Stimulated activated CD8-positive, alpha-beta memory T cell treated with anti-CD3 and anti-CD28 coated beads, Interleukin-7, amount 100 ng/mL, for 24 hours (primary cell): ENCODE results near the gene PLCL2.
A peak's percentile ranks its signal among the peaks of the same experiment; 100 is the strongest.

Experiments used
- DNase-seq: peaks from one replicate; pipeline ENCODE4 v3.0.0-alpha.2; 2020; ENCODE audit warnings: low read depth

PLCL2 gene

DNA sequence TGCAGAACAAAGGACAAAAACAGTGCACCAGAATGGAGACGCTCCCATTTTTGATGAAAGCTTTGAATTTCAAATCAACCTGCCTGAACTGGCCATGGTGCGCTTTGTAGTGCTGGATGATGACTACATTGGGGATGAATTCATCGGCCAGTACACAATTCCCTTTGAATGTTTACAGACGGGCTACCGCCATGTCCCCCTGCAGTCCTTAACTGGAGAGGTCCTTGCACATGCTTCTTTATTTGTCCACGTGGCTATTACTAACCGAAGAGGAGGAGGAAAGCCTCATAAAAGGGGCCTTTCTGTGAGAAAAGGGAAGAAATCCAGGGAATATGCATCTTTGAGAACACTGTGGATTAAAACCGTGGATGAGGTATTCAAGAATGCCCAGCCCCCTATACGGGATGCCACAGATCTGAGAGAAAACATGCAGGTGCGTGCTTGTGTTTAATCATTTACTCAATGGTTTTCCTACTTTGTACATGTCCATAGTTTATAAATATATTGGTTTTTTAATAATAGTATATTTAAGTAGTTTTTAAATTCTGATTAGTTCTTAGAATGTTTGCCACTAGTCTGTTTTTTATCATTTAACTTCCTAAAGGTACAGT, 127.1 kb downstream of the PLCL2 start:
- no peak for DNase-seq

DNA sequence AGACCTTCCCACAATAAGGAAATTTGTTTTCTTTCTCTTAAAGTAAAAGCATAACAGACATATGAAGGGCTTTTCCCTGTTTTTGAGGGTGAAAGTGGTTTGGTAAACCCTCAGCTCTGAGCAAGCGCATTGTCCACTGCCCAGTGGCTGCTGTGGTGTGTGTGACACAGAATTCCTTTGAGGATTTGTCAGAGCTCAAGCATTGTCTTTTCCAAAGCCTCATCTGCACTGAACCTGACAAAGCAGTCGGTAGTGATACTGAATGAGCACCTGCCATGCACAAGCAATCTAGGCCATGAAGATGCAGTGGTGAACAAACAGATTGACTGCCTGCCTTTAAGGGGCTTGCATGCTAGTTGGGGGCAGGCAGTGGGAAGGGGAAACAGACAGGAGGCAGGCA, 128.3 kb downstream of the PLCL2 start:
- no peak for DNase-seq

DNA sequence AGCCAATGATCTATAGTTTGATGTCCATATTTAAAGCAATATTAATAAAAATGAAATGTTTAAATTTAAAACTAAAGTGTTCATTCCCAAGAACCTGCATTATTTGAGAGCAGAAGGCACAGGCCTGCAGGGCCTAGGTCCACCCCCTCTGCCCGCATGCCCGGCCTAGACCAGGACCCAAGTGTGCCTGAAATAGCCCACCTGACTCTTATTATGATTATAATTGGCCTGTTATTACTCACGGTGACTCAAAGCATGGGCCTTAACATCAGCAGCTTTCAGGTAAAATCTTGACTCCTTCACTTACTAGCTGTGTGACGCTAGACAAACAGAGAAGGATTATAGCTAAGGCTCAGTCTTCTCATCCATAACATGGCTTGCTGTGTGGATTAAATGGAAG, 128.8 kb downstream of the PLCL2 start:
- DNase-seq: no peak

DNA sequence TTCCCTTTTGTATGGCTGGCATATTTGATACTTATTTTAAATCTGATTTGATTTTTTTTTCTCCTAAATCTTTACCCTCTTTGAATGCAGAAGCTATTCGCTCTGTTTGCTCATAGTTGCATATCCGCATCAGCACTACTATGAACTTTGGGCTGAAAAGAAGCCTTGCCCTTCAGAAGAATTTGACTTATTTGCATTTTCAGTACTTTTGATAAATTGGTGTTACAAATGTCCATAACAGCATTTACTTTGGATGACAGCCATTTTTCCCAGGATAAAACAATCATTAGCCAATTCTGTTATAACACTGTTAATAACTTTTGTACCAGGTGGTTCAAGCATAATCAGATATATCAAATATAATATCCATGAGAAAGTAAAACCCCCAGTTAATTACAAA, 129.5 kb downstream of the PLCL2 start:
- no peak for DNase-seq

- DNase-seq: no peak
Observed at GRCh38 chr3:17014709-17015108, 130.0 kb downstream of the PLCL2 start.

DNA sequence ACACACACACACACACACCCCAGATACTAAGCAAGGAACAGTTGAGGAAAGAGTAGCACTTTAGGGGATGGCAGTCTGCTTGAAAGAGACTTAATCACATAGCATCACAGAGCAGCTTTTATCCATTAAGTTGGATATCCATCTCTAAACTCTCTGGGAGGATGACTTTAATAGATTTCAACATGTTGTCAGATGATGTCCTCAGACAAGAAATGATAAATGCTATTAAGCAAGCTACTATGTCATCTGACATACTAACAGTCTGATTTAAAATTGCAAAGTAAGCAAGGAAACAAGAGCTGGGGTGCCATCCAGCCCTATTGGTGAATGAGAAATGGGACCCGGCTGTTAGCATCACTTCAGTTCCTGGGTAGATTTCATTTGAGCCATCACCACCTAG, 136.9 kb downstream of the PLCL2 start:
- DNase-seq: no peak

- DNase-seq: peak; percentile 12
Observed at GRCh38 chr3:17023006-17023664, 138.4 kb downstream of the PLCL2 start.

- no peak for DNase-seq
Observed at GRCh38 chr3:17025594-17026139, 140.9 kb downstream of the PLCL2 start.

DNA sequence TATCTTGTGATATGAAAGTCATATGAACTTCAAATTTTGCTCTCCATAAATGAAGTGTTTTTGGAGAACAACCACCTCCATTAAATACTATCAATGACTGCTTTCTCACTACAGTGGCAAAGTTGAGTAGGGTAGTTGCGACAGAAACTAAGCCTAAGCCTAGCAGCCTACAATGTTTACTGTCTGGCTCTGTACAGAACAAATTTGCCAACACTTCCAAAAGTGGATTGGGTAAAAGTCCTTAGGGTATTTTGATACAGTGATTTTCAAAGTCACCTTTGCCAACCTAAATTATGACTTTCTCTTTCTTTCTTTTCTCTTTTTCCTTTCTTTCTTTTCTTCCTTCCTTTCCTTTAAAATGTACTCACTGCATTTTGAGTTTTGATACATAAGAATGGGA, 142.6 kb downstream of the PLCL2 start:
- no peak for DNase-seq

- DNase-seq: no peak
Observed at GRCh38 chr3:17028363-17028762, 143.6 kb downstream of the PLCL2 start.

GRCh38 chr3:17030438-17030837, 145.7 kb downstream of the PLCL2 start:
- no peak for DNase-seq

DNA sequence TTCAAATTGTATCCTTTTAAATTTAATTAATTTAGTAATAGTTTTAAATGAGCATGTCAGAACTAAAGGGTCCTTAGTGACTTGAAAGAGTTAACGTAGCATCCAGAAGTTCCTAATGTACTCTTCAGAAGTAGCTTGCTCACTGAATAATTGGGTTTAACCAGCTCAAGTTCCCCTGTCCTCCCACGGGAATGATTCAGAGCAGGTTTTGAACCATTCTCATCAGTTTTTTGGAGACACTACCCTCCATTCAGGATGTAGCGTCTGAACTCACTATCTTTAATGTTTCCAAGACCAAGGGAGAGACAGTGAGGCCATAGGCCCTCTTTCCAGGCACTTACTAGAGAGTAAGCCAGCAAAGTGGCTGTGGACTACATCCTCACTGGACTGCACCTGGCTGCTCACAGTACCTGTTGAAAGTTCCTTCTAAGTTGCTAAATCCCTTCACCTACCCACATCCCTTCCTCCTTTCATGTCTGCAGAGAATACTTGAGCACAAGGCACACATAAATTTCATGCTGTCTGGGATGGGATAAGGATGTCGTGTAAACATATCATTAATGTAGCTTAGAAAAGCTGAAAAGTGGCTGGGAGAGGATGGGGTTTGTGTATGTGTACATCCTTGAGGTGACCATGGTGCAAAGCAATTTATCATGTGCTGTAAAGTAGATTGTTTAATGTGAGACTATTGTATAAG, 146.3 kb downstream of the PLCL2 start:
- no peak for DNase-seq

DNA sequence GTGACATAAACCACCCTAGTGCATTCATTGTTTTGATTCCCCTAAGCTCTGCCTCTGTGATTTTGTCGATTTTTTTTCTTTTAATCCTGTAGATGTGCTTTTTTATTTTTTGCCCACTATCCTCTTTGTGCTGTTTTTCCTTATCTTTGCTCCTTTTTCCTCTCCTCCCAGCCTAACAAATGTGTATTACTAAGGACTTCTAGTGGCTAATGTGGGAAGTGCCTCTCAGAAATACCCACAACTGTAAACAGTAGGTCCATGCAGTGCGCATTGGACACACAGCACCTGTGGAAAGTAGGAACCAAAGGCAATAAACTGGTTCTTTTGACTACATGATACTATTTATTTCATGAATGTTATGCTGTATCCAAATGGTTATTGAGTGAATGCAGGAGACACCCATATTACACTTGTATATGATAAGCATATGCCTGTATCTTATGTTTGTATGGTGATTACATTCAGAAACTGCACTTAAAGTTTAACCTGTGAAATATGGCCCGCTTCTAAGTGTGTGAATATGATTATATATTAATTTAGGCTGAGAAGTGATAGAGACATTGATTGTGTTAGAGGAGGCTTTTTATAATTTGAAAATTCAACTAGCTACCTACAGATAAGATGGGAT, 147.8 kb downstream of the PLCL2 start:
- no peak for DNase-seq

- no peak for DNase-seq
Observed at GRCh38 chr3:17033516-17034168, 148.9 kb downstream of the PLCL2 start.

- DNase-seq: no peak
Observed at GRCh38 chr3:17035033-17035432, 150.3 kb downstream of the PLCL2 start.

- DNase-seq: no peak
Observed at GRCh38 chr3:17035966-17036365, 151.2 kb downstream of the PLCL2 start.

DNA sequence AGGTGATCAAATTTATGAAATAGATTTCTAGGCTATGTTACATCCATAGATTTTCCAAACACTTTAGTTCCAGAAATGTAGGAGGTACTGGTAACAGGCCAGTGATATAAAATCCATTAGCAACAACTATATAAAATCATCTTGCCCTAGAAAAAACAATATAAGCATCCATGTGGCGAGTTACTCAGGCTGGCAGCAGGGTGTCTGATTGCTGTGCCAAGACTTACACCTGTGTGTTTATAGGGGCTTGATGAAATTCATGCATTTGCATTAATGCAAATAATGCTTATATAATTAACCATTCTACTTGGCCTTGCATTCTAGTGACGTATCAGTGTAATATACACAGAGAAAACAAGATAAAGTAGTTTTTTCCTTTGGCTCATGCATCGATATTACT, 153.4 kb downstream of the PLCL2 start:
- no peak for DNase-seq

- no peak for DNase-seq
Observed at GRCh38 chr3:17038900-17039553, 154.3 kb downstream of the PLCL2 start.

DNA sequence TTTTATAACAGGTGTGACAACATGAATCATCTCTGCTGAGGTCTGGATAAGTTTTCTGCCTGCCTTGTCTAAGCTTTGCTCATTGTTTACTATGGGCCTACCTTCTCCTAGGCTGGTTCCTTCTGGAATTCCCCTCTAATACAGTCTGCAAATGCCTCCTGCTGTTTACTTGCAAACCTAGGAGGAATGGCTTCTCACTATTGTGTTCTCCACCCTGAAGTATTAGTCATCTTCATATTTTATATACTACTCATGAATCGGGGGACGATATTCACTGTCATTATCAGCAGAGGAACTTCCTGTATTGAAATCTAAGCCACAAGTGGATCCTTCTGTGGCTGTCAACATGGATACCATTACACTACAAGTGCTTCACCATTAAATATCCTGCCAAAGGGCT, 154.8 kb downstream of the PLCL2 start:
- no peak for DNase-seq

- no peak for DNase-seq
Observed at GRCh38 chr3:17040322-17040989, 155.7 kb downstream of the PLCL2 start.

DNA sequence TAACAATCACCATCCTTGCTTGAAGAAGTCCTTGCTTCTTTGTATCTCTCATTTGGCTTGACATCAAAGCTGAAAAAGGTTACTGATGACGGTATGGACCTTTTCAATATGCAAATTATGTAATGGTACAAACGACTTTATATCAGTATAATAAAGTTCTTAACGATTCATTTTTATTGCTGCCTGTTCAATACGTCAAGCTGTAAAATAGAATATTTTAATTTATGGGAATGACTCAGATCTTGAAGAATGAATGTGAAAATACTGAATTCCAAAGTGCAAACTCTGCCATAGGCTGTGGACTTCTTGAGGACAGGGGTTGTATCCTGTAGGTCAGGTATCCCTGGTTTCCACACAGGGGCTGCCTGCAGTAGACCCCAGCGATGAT, 156.2 kb downstream of the PLCL2 start:
- no peak for DNase-seq
